DND-41 (cell line): ENCODE measurements around the gene PARVB.

Experiments
- ATAC-seq: fragments of 200-7000 bp; cut with Tn5 transposase; 3 replicates; pipeline ENCODE4 v1.9.1; 2021; ENCODE audit warnings: low read depth; ENCODE audit not compliant: insufficient read depth
- DNase-seq: peaks from one replicate; pipeline ENCODE4 v3.0.0-alpha.2; 2020
- H2AFZ ChIP-seq: 2 replicates; pipeline ENCODE4 v1.6.0; 2012; ENCODE audit warnings: low read depth, low read length
- H3K27ac ChIP-seq: 2 replicates; pipeline ENCODE4 v1.5.1; 2012; ENCODE audit warnings: low read length, inconsistent platforms
- H3K27me3 ChIP-seq: fragments of 200-600 bp; sonication (generic); 2 replicates; pipeline ENCODE4 v1.6.0; 2012; ENCODE audit warnings: low read length, mild to moderate bottlenecking, inconsistent platforms; ENCODE audit not compliant: insufficient read depth, poor library complexity
- H3K36me3 ChIP-seq: 2 replicates; pipeline ENCODE4 v1.5.1; 2012; ENCODE audit warnings: low read length, inconsistent platforms; ENCODE audit not compliant: insufficient read depth
- H3K4me1 ChIP-seq: 2 replicates; pipeline ENCODE4 v1.5.1; 2012; ENCODE audit warnings: mild to moderate bottlenecking, low read length; ENCODE audit not compliant: insufficient read depth
- H3K4me2 ChIP-seq: 2 replicates; pipeline ENCODE4 v1.6.0; 2012; ENCODE audit warnings: mild to moderate bottlenecking, moderate library complexity, low read length, inconsistent platforms; ENCODE audit not compliant: insufficient read depth
- H3K4me3 ChIP-seq, 2 experiments: fragments of 200-600 bp in 1 of 2; shearing (Covaris generic) in 1 of 2; 2 replicates each; pipeline ENCODE4 v1.5.1; 2012 to 2016; ENCODE audit warnings: inconsistent platforms in 2 of 2, low read length in 2 of 2, mild to moderate bottlenecking in 2 of 2, low read depth in 1 of 2, moderate library complexity in 1 of 2
- H3K79me2 ChIP-seq: 2 replicates; pipeline ENCODE4 v1.6.0; 2012; ENCODE audit warnings: low read length, inconsistent platforms; ENCODE audit not compliant: insufficient read depth
- H3K9ac ChIP-seq: 2 replicates; pipeline ENCODE4 v1.6.0; 2012; ENCODE audit warnings: low read depth, mild to moderate bottlenecking, inconsistent platforms, low read length, moderate library complexity
- H3K9me3 ChIP-seq: 2 replicates; pipeline ENCODE4 v1.5.1; 2012; ENCODE audit warnings: low read length, moderate library complexity, mild to moderate bottlenecking, inconsistent platforms; ENCODE audit not compliant: insufficient read depth, severe bottlenecking
- H4K20me1 ChIP-seq: 2 replicates; pipeline ENCODE4 v1.6.0; 2012; ENCODE audit warnings: low read length; ENCODE audit not compliant: insufficient read depth
- CTCF ChIP-seq: IDR thresholded peaks from 2 replicates; pipeline ENCODE4 v1.5.1; 2012; ENCODE audit warnings: borderline replicate concordance, low read length, moderate library complexity, mild to moderate bottlenecking; ENCODE audit not compliant: poor library complexity, severe bottlenecking; ENCODE audit errors: extremely low read depth
- EZH2 ChIP-seq: IDR thresholded peaks from 3 replicates; pipeline ENCODE4 v1.6.1; 2012; ENCODE audit warnings: borderline replicate concordance, low read depth, mild to moderate bottlenecking, moderate library complexity, low read length, inconsistent platforms; ENCODE audit not compliant: severe bottlenecking

The PARVB gene

GRCh38 chr22:44117746-44118145 is 93.6 kb downstream of the PARVB start:
- H3K4me3 ChIP-seq, result no peak overlapping the region
- H2AFZ ChIP-seq, result no peak overlapping the region
- no peaks in the 10 kb centered on the region for H3K27me3 ChIP-seq
- H4K20me1 ChIP-seq, result no peaks in the 10 kb centered on the region
- no peak for ATAC-seq
- no peaks in the 10 kb centered on the region for H3K36me3 ChIP-seq
- no peaks in the 10 kb centered on the region for H3K79me2 ChIP-seq
- H3K4me2 ChIP-seq, result no peak overlapping the region
- H3K4me1 ChIP-seq, result no peaks in the 10 kb centered on the region
- H3K27ac ChIP-seq, result no peak overlapping the region
- TF ChIP-seq CTCF, result no peak
- TF ChIP-seq EZH2, result no peak
- DNase-seq, result no peak
- no peaks in the 10 kb centered on the region for H3K9me3 ChIP-seq
- H3K9ac ChIP-seq, result no peak overlapping the region

GRCh38 chr22:44118645-44119315 is 94.7 kb downstream of the PARVB start:
- DNase-seq, result no peak
- Histone ChIP-seq H3K27me3 (no peaks in the 10 kb centered on the region), H3K9me3 (no peaks in the 10 kb centered on the region), H3K27ac (no peak overlapping the region), H3K9ac (no peak overlapping the region), H4K20me1 (no peaks in the 10 kb centered on the region), H3K4me1 (no peaks in the 10 kb centered on the region), H3K36me3 (no peaks in the 10 kb centered on the region), H3K4me3 (no peak overlapping the region), H2AFZ (no peak overlapping the region), H3K79me2 (no peaks in the 10 kb centered on the region), H3K4me2 (no peak overlapping the region)
- no peak for TF ChIP-seq CTCF
- no peak for TF ChIP-seq EZH2
- ATAC-seq, result no peak

- H4K20me1 ChIP-seq, result no peaks in the 10 kb centered on the region
- H3K9ac ChIP-seq, result no peak overlapping the region
- no peak overlapping the region for H3K4me2 ChIP-seq
- no peaks in the 10 kb centered on the region for H3K9me3 ChIP-seq
- ATAC-seq (no peak), DNase-seq (no peak)
- H3K79me2 ChIP-seq, result no peaks in the 10 kb centered on the region
- no peak overlapping the region for H3K27ac ChIP-seq
- no peak overlapping the region for H3K4me3 ChIP-seq
- H2AFZ ChIP-seq, result no peak overlapping the region
- no peaks in the 10 kb centered on the region for H3K27me3 ChIP-seq
- no peaks in the 10 kb centered on the region for H3K4me1 ChIP-seq
- no peaks in the 10 kb centered on the region for H3K36me3 ChIP-seq
- TF ChIP-seq CTCF, result no peak
- no peak for TF ChIP-seq EZH2
These were observed 95.7 kb downstream of the PARVB start for GRCh38 chr22:44119669-44120313.
